Gastroesophageal sphincter (tissue), 4 donors: ENCODE measurements around the gene KIF2C. TPM values are rescaled to one million over a fixed set of nuclear protein-coding genes. Genes with fewer than 3 reads are reported as not detected.
"Not testable (repeated sequence)": the region's sequence is repeated elsewhere in the genome, so short reads cannot be mapped to it uniquely, and the experiment has no call there.

Source experiments
- ATAC-seq: fragments of 150-250 bp; one replicate; pipeline ENCODE4 v1.9.1; 2016; ENCODE audit warnings: mild to moderate bottlenecking, moderate library complexity
- H3K27ac ChIP-seq, 4 donors: fragments of 200-600 bp; sonication (generic) in 3 of 4; 1 replicate in 3 of 4; 2 replicates in 1 of 4; pipeline ENCODE4 v1.5.1; 2016 to 2019
- H3K27me3 ChIP-seq: fragments of 200-600 bp; sonication (generic); one replicate; pipeline ENCODE4 v1.5.1; 2019
- H3K36me3 ChIP-seq, 2 donors: fragments of 200-600 bp; sonication (generic); one replicate each; pipeline ENCODE4 v1.5.1; 2019; ENCODE audit warnings: control low read depth in 1 of 2
- H3K4me1 ChIP-seq, 3 donors: fragments of 200-600 bp; sonication (generic); 1 replicate in 2 of 3; 2 replicates in 1 of 3; pipeline ENCODE4 v1.5.1; 2016 to 2019; ENCODE audit warnings: control low read depth in 2 of 3
- H3K4me3 ChIP-seq, 2 donors: fragments of 200-600 bp; sonication (generic); one replicate each; pipeline ENCODE4 v1.5.1; 2019; ENCODE audit warnings: mild to moderate bottlenecking in 1 of 2, moderate library complexity in 1 of 2
- H3K9me3 ChIP-seq, 3 donors: fragments of 200-600 bp; sonication (generic); one replicate each; pipeline ENCODE4 v1.5.1; 2017 to 2019; ENCODE audit warnings: control low read depth in 2 of 3
- EP300 ChIP-seq: sonication (generic); formaldehyde crosslinking; IDR thresholded peaks from one replicate; pipeline ENCODE4 v1.6.1; 2017; ENCODE audit warnings: antibody characterized with exemption, mild to moderate bottlenecking
- POLR2A ChIP-seq, 2 donors: fragments of 450-650 bp; IDR thresholded peaks; one replicate each; pipeline ENCODE4 v1.6.1; 2017; ENCODE audit warnings: antibody characterized with exemption in 2 of 2, mild to moderate bottlenecking in 2 of 2, moderate library complexity in 1 of 2
- POLR2AphosphoS5 ChIP-seq: sonication (generic); formaldehyde crosslinking; IDR thresholded peaks from one replicate; pipeline ENCODE4 v1.6.1; 2017; ENCODE audit warnings: antibody characterized with exemption
- WGBS, 2 donors: methylation state at CpG; one replicate each; pipeline ENCODE4 v1.1.5; 2018; ENCODE audit warnings: low coverage in 1 of 2; 5-methylcytosine and 5-hydroxymethylcytosine counted together
- total RNA-seq, 4 donors: library from RNA; depleted of rRNA; stranded (reverse); fragments of >200 nt; gene quantifications; one replicate each; pipeline ENCODE4 v1.1.0, GENCODE V29; 2016
- TF ChIP-seq, protein P1 (sequence below), 4 experiments: fragments of 200-600 bp in 2 of 4; fragments of 450-650 bp in 2 of 4; sonication (generic) in 1 of 4; IDR thresholded peaks; one replicate each; pipeline ENCODE4 v1.5.1; 2017 to 2019; ENCODE audit warnings: antibody characterized with exemption in 4 of 4, mild to moderate bottlenecking in 2 of 4, moderate library complexity in 2 of 4

Gene KIF2C
- total RNA-seq, 4 donors from 2014 or later: 0.40 to 2.2 (median 0.72) TPM

DNA sequence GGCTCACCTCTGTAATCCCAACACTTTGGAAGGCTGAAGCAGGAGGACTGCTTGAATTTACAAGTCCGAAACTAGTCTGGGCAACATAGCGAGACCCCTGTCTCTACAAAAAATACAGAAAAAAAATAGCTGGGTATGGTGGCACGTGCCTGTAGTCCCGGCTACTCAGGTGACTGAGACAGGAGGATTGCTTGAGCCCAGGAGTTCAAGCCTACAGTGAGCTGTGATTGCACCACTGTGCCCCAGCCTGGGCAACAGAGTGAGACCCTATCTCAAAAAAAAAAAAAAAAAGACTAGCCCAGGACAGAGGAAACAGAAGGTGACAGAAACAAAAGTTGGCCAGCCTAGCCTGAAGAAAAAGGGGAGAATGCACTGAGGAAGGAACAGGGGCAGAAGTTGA lies 44.0 kb upstream of the KIF2C start:
- WGBS, 2 donors: 90 to 95% methylated on average over 4 of the region's 4 CpGs
- Histone ChIP-seq H3K36me3 (peaks cover 0 to 5% of the 10 kb centered on the region in 2 donors), H3K9me3 (no peaks in the 10 kb centered on the region), H3K27ac (no peak overlapping the region), H3K4me1 (no peaks in the 10 kb centered on the region), H3K27me3 (no peaks in the 10 kb centered on the region), H3K4me3 (no peak overlapping the region)
- TF ChIP-seq POLR2AphosphoS5 (no peak), EP300 (no peak), POLR2A (IDR thresholded peaks at IDR 0.05) (no peak)
- TF ChIP-seq, protein P1, sequence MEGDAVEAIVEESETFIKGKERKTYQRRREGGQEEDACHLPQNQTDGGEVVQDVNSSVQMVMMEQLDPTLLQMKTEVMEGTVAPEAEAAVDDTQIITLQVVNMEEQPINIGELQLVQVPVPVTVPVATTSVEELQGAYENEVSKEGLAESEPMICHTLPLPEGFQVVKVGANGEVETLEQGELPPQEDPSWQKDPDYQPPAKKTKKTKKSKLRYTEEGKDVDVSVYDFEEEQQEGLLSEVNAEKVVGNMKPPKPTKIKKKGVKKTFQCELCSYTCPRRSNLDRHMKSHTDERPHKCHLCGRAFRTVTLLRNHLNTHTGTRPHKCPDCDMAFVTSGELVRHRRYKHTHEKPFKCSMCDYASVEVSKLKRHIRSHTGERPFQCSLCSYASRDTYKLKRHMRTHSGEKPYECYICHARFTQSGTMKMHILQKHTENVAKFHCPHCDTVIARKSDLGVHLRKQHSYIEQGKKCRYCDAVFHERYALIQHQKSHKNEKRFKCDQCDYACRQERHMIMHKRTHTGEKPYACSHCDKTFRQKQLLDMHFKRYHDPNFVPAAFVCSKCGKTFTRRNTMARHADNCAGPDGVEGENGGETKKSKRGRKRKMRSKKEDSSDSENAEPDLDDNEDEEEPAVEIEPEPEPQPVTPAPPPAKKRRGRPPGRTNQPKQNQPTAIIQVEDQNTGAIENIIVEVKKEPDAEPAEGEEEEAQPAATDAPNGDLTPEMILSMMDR (IDR thresholded peaks at IDR 0.05): no peak
- no peak for ATAC-seq

DNA sequence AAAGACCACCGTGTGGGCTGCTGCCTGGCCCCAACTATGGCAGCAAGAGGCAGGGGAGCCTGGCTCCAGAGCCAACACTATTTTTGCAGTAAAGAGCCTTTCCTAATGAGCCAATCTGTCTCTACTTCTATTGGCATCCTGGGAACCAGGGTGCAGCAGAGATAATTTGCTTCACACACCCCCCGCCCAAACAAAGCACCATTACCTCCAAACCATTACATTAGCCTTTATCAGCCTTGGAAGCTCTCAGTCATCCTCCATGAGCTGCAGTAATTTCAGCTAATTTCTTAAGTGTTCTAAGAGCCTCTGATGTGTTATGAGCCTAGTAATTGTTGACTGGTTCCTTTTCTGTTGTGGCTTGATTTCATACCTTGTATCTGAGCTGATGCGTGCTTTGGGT lies 43.5 kb upstream of the KIF2C start:
- ATAC-seq: no peak
- H3K4me1 ChIP-seq: no peaks in the 10 kb centered on the region
- H3K36me3 ChIP-seq: peaks cover 0 to 5% of the 10 kb centered on the region in 2 donors
- H3K27ac ChIP-seq: no peak overlapping the region
- 82 to 90% methylated on average over 3 of the region's 3 CpGs for WGBS, 2 donors
- H3K9me3 ChIP-seq: no peaks in the 10 kb centered on the region
- TF ChIP-seq POLR2A (IDR thresholded peaks at IDR 0.05) (no peak), POLR2AphosphoS5 (no peak), EP300 (no peak)
- TF ChIP-seq, protein P1 (IDR thresholded peaks at IDR 0.05): no peak
- no peak overlapping the region for H3K4me3 ChIP-seq
- no peaks in the 10 kb centered on the region for H3K27me3 ChIP-seq

DNA sequence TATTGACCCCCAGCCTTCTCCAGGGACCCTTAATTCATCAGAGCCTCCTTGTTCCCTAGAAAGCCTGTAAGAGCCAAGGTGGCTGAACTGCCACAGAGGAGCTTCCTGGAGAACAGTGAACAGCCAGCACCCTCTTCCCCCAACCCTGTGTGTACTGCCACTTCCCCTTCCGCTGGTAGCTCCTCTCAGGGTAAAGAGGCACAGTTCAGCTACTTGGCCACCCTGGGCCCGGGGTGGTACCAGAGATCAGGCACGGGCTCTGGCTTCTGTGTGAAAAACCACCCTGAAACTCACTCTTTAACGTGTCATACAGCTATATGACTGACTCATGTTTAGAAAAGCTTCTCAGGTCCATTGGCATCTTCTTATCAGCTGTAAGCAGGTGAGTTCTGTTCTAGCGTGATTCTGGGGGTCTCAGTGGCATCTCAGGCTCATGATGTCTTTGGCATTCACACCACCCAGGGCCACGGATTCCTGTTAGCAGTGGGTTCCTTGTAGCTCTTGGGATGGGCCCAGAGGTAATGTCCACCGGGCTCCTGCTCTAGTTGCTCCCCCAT lies 42.8 kb upstream of the KIF2C start:
- Histone ChIP-seq H3K36me3 (peaks cover 0 to 5% of the 10 kb centered on the region in 2 donors), H3K27me3 (no peaks in the 10 kb centered on the region), H3K27ac (no peak overlapping the region), H3K9me3 (no peaks in the 10 kb centered on the region), H3K4me3 (no peak overlapping the region), H3K4me1 (no peaks in the 10 kb centered on the region)
- TF ChIP-seq POLR2A (IDR thresholded peaks at IDR 0.05) (no peak), EP300 (no peak)
- TF ChIP-seq, protein P1 (IDR thresholded peaks at IDR 0.05): no peak
- 62 to 90% methylated on average over 2 of the region's 7 CpGs for WGBS, 2 donors
- ATAC-seq: no peak

DNA sequence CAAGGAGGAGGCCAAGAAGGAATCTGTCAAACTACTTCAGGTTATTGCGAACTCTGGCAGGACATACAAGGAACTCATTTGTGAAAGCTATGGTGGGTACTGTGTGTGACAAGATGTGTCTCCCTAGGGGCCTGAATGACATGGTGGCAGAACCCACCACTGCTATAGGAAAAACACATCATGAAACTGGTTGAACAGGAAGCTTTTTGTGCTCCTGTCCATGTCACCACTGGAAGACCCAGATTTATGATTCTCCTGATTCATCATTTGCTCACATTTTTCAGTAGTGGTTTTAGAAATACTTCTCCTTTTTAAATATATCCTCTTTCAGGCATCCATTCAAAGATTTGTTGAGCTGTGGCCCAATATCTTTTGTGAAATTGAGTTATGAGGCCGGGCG lies 41.5 kb upstream of the KIF2C start:
- no peaks in the 10 kb centered on the region for H3K36me3 ChIP-seq
- H3K27me3 ChIP-seq: no peaks in the 10 kb centered on the region
- H3K4me1 ChIP-seq: no peaks in the 10 kb centered on the region
- 95% methylated on average over 3 of the region's 3 CpGs; no CpG with 5 or more reads in 1 of the 2 donors for WGBS, 2 donors
- H3K4me3 ChIP-seq: no peak overlapping the region
- no peak for ATAC-seq
- TF ChIP-seq POLR2AphosphoS5: no peak
- H3K27ac ChIP-seq: no peak overlapping the region
- H3K9me3 ChIP-seq: no peaks in the 10 kb centered on the region

DNA sequence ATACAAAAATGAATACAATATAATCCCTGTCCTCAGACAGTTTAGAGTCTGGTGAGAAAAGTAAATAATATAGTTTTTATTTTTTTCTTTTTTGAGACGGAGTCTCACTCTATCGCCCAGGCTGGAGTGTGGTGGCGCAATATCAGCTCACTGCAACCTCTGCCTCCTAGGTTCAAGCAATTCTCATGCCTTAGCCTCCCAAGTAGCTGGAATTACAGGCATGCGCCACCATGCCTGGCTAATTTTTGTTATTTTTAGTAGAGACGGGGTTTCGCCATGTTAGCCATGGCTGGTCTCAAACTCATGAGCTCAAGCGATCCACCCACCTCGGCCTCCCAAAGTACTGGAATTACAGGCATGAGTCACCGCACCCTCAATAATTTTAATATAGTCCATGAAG lies 40.3 kb upstream of the KIF2C start:
- ATAC-seq, H3K4me3 ChIP-seq, H3K27ac ChIP-seq, H3K27me3 ChIP-seq, H3K9me3 ChIP-seq, H3K36me3 ChIP-seq, H3K4me1 ChIP-seq: not testable (repeated sequence)
- WGBS, 2 donors: 81 to 91% methylated on average over 8 of the region's 9 CpGs

DNA sequence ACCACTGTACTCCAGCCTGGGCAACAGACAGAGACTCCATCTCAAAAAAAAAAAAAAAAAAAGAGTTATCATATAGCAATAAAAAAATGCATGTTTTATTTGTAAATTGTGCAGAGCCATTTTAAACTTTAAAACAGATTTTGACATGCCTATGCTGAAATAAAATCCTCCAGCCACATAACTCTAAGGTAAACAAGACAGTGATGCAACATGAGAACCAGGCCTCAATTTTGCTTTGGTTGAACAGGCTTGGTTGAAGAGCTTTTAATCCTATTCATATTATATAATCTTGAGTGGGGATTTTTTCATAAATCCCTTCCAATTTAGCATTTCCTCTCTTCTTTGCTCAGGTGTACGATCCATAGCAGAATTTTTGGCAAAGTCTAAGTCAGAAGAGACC lies 39.1 kb upstream of the KIF2C start:
- TF ChIP-seq POLR2AphosphoS5 (no peak), POLR2A (IDR thresholded peaks at IDR 0.05) (no peak), EP300 (no peak)
- TF ChIP-seq, protein P1 (IDR thresholded peaks at IDR 0.05): no peak

More for the DNA sequence above, 39.1 kb upstream of the KIF2C start:
- WGBS, 2 donors: 83 to 88% methylated on average over 1 of the region's 1 CpG
- Histone ChIP-seq H3K4me1 (no peaks in the 10 kb centered on the region), H3K27me3 (no peaks in the 10 kb centered on the region), H3K9me3 (no peaks in the 10 kb centered on the region), H3K36me3 (no peaks in the 10 kb centered on the region), H3K4me3 (no peak overlapping the region), H3K27ac (no peak overlapping the region)
- ATAC-seq: no peak
